NB4 (cell line): Measurements from ENCODE around the gene WDFY3.

Experiments
- MYC ChIP-seq: IDR thresholded peaks from 2 replicates; pipeline ENCODE4 v1.6.1; 2011; ENCODE audit warnings: low read depth, low read length
- POLR2A ChIP-seq: IDR thresholded peaks from 2 replicates; pipeline ENCODE4 v1.6.1; 2011; ENCODE audit warnings: mild to moderate bottlenecking; ENCODE audit not compliant: insufficient read length; ENCODE audit errors: extremely low read depth
- TF ChIP-seq, protein P1 (sequence below): IDR thresholded peaks from one replicate; pipeline ENCODE4 v1.5.1; 2012; ENCODE audit warnings: low read depth, low read length
- TF ChIP-seq, protein P2 (sequence below): IDR thresholded peaks from 2 replicates; pipeline ENCODE4 v1.6.1; 2011; ENCODE audit warnings: low read depth, low read length

DNA sequence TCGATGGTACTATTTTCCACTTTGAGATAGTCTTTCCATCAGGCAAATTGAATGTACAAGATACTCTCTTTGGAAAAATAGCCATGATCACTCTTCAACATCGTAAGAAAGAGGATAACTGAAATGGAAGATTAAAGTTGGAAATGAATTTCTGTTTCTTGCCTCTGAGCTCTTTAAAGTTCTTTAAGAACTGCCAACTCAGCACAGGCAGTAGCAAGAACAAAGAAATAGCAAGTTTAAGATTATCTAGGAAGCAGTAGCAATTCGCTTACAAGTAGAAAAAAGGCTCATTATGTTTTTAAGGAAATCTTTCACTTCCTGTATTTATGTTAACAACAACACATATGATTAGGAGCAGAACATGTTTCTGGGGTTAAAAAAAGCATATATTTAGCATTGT lies 255.9 kb downstream of the WDFY3 start:
- TF ChIP-seq, protein P1, sequence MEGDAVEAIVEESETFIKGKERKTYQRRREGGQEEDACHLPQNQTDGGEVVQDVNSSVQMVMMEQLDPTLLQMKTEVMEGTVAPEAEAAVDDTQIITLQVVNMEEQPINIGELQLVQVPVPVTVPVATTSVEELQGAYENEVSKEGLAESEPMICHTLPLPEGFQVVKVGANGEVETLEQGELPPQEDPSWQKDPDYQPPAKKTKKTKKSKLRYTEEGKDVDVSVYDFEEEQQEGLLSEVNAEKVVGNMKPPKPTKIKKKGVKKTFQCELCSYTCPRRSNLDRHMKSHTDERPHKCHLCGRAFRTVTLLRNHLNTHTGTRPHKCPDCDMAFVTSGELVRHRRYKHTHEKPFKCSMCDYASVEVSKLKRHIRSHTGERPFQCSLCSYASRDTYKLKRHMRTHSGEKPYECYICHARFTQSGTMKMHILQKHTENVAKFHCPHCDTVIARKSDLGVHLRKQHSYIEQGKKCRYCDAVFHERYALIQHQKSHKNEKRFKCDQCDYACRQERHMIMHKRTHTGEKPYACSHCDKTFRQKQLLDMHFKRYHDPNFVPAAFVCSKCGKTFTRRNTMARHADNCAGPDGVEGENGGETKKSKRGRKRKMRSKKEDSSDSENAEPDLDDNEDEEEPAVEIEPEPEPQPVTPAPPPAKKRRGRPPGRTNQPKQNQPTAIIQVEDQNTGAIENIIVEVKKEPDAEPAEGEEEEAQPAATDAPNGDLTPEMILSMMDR = no peak
- TF ChIP-seq, protein P2, sequence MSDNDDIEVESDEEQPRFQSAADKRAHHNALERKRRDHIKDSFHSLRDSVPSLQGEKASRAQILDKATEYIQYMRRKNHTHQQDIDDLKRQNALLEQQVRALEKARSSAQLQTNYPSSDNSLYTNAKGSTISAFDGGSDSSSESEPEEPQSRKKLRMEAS = no peak
- TF ChIP-seq POLR2A (no peak), MYC (no peak)
